Ovary (tissue), 3 donors: ENCODE measurements around the gene LARP6.

Source experiments
- EP300 ChIP-seq: sonication (generic); formaldehyde crosslinking; IDR thresholded peaks from one replicate; pipeline ENCODE4 v1.6.1; 2017; ENCODE audit warnings: antibody characterized with exemption
- POLR2A ChIP-seq: fragments of 450-650 bp; IDR thresholded peaks from one replicate; pipeline ENCODE4 v1.6.1; 2017; ENCODE audit warnings: antibody characterized with exemption, mild to moderate bottlenecking, moderate library complexity
- TF ChIP-seq, protein P1 (sequence below), 3 donors: fragments of 450-650 bp in 2 of 3; fragments of 200-600 bp in 1 of 3; IDR thresholded peaks; one replicate each; pipeline versions ENCODE4 v1.5.1 to v1.8.0; 2016 to 2022; ENCODE audit warnings: antibody characterized with exemption in 3 of 3, mild to moderate bottlenecking in 1 of 3
- donor health status: DM: no; HTN: no; CAD: no.

DNA sequence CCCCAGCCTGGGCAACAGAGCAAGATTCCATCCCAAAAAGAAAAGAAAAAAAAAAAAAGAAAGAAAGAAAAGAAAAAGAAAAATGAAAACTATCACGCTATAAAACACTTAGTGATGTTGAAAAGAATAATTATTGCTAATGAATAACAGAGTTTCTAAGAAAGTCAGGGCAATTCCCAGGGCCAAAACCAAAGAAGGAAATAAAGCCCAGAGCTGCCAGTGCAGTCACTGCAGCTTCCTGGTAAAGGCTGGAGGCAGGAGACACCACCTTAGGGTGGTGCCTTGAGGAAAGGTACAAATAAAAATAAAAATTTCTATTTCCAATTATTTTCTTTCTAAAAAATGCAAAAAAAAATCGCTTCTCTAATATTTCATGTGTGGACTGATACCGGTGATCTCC, 70.9 kb downstream of the LARP6 start:
- TF ChIP-seq EP300: no peak
- TF ChIP-seq POLR2A: no peak
- TF ChIP-seq, protein P1, sequence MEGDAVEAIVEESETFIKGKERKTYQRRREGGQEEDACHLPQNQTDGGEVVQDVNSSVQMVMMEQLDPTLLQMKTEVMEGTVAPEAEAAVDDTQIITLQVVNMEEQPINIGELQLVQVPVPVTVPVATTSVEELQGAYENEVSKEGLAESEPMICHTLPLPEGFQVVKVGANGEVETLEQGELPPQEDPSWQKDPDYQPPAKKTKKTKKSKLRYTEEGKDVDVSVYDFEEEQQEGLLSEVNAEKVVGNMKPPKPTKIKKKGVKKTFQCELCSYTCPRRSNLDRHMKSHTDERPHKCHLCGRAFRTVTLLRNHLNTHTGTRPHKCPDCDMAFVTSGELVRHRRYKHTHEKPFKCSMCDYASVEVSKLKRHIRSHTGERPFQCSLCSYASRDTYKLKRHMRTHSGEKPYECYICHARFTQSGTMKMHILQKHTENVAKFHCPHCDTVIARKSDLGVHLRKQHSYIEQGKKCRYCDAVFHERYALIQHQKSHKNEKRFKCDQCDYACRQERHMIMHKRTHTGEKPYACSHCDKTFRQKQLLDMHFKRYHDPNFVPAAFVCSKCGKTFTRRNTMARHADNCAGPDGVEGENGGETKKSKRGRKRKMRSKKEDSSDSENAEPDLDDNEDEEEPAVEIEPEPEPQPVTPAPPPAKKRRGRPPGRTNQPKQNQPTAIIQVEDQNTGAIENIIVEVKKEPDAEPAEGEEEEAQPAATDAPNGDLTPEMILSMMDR (IDR thresholded peaks at IDR 0.05): no peak
